ENCODE results near the gene OVOL2.

OVOL2 gene

DNA sequence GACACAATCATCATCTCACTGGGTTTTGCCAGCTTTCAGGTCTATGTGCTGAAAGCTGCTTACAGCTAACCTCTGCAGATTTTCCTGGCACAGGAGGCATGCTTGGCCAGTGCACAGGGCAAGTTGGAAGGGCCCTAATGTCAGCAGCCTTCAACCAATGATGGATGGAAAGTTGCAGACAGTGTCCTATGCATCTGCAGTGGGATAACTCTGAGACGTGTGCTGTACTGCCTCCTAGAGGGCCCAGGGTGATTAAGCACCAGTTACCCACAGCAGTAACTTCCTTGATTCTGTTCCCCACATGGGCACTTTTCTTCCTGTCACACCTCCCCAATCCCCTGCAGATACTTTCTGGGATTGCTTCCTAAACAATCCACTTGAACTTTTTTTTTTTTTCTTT is 38.6 kb downstream of the OVOL2 start:
- peak in 1 of 10 donors; percentile 61 for DNase-seq
- intact Hi-C loops (cut with DNase I): no loop called here

DNA sequence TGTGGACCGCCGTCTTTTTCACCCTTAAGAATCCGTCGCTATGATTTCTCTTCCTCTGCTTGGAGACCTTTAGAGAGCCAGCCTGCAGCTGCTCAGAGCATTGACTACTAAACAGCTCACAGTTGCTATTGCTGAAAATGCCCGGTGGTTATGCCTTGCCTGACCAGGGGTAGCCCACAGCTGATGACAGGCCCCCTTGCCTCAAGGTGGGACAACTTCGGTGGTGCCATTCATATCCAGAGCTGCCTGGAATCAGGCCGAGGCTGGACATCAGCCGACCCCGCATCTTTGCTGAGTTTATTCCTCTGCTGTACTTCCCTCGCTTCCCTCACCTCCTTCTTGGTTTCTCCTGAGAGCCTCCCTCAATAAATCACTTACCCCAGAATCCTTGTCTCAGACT is 39.6 kb downstream of the OVOL2 start:
- intact Hi-C loops (cut with DNase I): no loop called here
- DNase-seq: peak in 2 of 10 donors; percentile 59 to 70

DNA sequence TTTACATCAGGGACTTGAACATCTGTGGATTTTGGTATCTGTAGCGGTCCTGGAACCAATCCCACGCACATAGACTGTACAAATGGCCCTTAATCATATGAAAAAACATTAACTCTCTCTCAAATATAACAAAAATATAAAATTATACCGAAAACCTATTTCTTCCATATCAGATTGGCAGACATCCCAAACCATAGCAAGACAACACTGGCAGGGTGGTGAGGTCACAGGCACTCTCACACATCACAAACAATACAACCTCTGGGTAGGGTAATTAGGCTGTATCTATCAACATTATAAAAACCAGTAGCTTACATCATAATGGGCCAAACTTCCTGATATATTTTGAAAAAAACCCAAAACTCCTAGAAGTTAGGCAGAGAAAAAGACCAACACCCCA is 40.9 kb downstream of the OVOL2 start:
- DNase-seq: no peak
- intact Hi-C loops (cut with DNase I): no loop called here

DNA sequence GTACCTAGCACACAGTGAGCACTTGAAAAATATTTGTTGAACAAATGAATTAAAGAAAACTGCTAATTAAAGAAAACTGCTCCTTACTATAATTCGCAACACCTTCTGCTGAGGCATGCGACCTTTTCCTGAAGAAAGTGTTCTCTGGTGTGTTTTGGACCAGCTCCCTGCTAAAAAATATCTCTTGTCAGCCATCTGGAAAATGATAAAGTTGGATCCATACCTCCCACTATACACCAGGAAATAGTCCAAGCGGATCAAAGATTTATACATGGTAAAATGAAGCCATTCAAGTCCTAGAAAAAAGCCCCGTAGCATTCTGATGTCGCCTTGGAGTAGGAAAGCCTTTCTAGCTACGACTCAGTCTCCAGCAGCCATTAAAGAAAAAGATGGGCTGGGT is 43.3 kb downstream of the OVOL2 start:
- intact Hi-C loops (cut with DNase I): no loop called here

DNA sequence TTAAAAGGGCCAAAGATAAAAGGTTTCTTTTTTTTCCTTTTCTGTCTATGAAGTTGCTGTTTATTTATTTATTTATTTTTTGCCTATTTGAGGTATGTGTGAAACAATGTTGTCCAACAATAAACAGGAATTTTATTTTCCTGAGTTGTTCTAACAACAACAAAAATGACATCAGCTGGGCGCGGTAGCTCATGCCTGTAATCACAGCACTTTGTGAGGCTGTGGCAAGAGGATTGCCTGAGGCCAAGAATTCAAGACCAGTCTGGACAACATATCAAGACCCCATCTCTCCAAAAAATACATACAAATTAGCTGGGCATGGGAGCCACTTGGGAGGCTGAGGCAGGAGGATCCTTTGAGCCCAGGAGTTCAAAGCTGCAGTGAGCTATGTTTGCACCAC is 44.8 kb downstream of the OVOL2 start:
- DNase-seq: peak in 1 of 10 donors; percentile 28
- intact Hi-C loops (cut with DNase I): no loop called here

More for the DNA sequence above, 43.3 kb downstream of the OVOL2 start:
- DNase-seq: no peak

DNA sequence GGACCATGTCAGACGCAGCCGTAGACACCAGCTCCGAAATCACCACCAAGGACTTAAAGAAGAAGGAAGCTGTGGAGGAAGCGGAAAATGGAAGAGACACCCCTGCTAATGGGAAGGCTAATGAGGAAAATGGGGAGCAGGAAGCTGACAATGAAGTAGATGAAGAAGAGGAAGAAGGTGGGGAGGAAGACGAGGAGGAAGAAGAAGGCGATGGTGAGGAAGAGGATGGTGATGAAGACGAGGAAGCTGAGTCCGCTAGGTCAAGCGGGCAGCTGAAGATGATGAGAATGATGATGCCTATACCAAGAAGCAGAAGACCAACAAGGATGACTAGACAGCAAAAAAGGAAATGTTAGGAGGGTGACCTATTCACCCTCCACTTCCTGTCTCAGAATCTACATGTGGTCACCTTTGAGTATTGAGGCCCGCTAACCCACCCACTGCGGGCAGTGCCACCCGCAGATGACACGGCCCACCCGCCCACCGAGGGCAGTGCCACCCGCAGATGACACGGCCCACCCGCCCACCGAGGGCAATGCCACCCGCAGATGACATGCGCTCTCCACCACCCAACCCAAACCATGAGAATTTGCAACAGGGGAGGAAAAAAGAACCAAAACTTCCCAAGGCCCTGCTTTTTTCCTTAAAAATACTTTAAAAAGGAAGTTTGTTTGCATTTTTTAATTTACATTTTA is 45.6 kb downstream of the OVOL2 start:
- peak in 1 of 10 donors; percentile 70 for DNase-seq
- intact Hi-C loops (cut with DNase I): no loop called here

DNA sequence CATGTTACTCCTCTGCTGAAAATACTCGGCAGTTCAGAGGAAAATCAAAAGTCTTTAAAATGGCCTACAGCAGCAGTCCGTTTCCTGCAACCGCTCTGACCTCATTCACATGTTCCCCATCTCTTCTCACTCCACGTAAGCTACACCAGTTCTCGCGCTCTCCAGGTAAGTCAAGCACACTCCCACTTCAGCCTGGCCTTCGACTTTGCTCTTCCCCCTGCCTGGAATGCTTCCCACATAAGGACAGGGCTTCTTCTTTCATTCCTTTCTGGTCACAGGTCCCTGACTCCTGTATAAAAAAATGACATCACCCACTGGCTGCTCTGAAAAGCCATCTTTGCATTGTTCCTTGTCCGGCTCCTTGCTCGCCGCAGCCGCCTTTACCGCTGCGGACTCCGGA is 46.2 kb downstream of the OVOL2 start:
- intact Hi-C loops (cut with DNase I): no loop called here
- DNase-seq: peak in 1 of 10 donors; percentile 50

DNA sequence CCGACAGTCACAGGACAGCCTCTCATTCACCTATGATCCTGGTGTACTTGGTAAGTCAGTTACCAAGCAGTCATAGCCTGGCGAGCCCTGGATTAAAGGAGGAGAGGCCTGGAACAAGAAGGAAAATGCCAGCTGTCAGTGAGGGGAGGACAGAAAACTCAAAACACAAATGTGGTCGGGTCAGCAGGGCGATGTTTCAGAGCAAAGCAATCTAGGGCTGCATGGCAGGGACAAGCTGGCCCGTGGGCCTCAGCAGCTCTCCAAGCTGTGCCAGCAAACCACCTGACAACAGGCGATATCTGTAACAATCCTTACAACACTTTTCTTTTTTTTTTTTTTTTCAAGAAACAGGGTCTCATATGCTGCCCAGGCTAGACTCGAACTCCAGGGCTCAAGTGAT is 48.6 kb downstream of the OVOL2 start:
- intact Hi-C loops (cut with DNase I): no loop called here
- peak in 1 of 10 donors; percentile 67 for DNase-seq

DNA sequence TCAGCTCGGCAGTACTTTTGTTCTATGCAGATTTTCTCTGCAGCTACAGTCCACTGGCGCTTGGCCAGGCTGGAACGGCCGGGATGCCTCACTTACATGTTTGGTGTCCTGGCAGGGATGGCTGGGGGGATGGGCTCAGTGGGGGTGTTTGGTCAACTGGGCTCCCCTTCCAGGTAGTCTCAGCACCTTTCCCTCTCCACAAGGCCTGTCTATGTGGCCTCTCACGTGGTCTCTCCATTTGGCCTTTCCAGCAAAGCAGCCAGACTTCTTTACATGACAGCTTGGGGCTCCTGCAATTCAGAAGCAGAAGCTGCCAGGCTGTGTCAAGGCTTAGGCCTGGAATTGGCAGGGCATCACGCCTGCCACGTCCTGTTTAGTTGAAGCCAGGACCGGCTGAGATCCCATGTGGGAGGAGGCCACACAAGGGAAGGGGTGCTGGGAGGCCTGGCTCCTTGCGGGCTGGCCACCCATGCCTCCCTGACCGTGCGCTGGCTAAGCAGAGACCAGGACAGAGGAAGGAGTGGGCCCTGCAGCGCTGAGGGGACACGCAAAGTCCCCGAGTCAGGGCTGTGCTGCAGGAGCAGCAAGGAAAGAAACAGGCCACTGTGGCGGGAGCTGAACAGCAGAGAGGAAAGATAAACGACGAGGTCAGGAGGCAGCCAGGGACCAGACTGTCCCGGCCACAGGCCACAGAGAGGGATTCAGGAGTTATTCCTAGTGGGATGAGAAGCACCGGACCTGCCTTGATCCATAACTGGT is 50.0 kb downstream of the OVOL2 start:
- DNase-seq: peak in 7 of 10 donors; percentile 22 to 90 (median 49)
- intact Hi-C loops (cut with DNase I): no loop called here

DNA sequence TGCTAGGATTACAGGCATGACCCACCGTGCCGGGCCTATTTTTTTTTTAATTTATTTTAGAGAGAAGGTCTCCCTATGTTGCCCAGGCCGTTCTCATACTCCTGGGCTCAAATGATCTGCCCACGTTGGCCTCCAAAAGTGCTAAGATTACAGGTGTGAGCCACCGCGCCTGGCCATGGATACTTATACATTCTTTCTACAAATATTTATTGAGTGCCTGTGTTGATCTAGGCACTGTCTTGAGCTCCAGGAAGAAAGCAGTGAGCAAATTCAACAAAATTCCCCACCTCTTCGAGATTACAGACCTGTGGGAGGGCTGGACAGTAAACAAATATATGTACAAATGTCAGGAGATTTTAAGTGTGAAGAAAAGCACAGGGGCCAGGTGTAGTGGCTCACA is 51.0 kb downstream of the OVOL2 start:
- no peak for DNase-seq
- intact Hi-C loops (cut with DNase I): no loop called here

DNA sequence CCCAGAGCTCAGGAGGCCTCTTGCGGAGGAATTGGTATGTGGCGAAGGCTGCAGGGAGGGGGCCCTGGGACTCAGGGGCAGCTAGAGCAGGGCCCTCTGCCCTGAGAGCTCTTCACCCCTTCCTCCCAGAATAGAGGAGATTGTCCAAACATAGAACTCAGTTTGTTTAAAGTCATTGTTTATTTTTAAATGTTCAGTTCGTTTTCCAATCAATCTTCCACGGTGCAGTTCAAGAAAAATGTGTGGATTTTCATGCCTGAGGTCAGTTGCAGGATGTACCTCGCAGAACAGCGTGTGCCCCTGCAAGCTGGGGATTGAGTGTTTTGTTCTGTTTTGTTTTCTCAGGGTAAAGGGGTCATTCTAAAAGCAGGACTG is 51.7 kb downstream of the OVOL2 start:
- intact Hi-C loops (cut with DNase I): no loop called here
- DNase-seq: no peak

DNA sequence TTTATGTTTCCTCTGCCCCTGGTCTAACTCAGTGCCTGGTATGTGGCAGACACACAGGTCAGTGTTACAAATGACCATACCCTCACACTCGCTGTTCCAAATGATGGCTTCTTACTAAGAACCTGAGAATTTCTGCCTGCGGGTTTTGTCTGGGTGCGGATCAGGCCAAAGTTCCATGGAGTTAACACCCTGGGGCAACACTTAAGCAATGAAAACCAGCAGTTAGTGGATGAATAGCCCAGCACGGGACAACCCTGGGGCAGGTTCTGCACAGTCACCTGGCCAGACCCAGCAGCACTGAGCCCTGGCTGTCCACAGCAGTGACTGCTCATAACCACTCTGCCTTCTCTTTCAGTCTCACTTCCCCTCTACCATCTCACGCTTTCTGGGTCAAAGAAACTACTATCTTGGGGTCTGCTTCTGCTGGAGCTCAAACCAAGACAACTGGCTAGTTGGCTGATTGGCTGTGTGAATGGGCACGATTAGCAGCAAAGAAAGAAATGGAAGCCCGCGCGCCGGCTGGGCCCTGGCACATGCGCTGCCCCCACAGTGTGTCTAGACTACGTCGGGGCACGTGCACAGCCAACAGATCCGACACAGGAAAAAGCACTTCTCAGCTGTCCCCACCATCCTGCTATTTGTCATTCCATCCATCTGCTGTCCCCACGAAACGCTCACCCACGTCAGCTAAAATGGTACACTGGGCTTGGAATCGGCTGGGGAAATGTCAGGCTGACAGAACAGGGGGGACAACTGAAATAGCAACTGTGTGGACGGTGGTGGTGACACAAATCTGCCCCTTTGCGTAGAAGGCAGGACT is 52.3 kb downstream of the OVOL2 start:
- peak in 8 of 10 donors; percentile 16 to 90 (median 64) for DNase-seq
- intact Hi-C loops (cut with DNase I): no loop called here

DNA sequence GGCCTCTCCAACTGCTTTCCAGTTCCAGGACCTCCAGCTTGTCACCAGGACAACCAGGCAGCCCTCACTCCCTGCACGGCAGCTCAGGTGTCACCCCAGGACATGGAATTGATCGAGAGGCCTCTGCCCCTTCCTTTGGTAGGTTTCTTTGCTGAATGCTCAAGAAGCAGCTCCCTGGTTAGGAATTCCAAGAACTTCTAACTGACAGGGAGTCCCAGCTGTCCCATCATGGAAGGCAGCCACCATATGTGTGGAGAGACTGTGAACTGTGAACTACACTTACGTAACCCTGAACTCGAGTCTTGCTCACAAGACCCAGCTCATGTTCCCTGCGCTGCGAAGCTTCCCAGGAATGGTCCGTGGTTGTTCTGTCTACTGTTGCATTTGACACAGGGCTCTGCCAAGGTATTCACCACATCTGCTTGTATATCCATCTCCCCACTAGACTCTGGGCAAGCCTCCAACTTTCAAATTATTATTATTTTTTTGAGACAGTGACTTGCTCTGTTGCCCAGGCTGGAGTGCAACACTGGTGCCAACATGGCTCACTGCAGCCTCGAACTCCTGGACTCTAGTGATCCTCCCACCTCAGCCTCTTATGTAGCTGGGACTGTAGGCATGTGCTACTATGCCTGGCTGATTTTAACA is 53.2 kb downstream of the OVOL2 start:
- intact Hi-C loops (cut with DNase I): no loop called here
- peak in 1 of 10 donors; percentile 81 for DNase-seq

DNA sequence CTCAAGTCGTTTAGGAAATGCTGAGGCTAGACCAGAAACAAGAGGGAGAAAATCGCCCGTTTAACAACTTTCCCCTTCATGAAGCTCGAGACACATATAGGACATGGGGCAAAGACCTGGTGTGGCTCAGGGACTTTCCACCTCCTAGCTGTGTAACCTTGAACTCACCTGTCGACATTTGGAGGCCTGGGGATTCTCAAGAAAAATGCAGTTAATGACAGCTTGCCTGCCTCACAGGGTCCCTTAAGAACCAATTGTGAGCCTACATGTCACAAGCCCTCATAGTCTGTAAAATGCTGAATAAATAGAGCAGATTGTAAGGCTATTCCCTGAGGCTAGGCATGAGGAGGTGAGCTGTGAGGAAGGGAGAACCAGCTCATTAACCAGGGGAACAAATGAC is 53.8 kb downstream of the OVOL2 start:
- no peak for DNase-seq
- intact Hi-C loops (cut with DNase I): no loop called here

DNA sequence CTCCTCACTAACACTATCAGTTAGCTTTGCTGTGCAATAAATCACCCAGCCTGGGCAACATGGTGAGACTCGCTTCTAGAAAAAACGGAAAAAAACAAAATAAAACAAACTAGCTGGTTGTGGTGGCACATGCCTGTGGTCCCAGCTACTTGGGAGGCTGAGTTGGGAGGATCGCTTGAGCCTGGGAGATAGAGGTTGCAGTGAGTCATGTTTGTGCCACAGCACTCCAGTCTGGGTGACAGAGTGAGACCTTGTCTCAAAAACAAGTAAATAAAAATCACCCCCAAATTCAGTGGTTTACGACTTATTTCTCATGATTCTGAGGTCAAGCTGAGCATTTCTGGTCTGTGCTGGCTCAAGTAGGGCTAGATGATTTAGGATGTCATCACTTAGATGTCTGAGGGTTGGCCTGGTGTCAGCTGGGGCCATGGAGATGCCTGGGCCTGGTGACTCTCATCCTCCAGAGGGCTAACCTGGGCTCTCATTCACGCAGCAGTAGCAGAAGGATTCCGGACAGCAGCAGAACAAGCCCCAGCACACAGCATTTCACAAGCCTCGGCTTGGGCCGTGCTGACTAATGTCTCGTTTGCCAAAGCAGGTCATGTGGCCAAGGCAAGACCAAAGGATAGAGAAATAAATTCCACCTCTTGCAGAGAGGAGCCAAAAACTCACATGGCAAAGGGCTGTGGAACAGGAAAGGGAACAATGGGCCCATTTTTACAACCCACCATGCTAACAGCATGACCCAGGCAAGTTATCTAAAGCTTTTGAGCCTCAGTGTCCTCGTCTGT is 56.4 kb downstream of the OVOL2 start:
- DNase-seq: peak in 8 of 10 donors; percentile 23 to 89 (median 48)
- intact Hi-C loops (cut with DNase I): no loop called here

DNA sequence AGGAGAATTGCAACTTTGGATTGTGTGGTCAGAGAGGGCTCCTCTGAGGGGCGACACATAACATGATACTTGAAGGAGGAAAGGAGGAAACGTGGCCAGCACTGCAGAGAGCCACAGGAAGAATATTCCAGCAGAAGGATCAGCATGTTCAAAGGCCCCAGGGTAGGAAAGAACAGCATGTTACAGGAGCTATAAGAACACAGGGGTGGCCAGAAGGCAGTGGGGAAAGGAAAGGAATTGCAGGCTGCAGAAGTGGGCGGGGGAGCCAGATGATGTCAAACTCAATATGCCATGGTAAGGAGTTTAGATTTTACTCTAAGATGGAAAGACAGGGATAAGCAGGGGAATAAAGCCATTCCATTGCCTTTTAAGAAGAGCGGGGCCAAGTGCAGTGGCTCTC is 58.1 kb downstream of the OVOL2 start:
- DNase-seq: peak in 2 of 10 donors; percentile 42 to 57
- intact Hi-C loops (cut with DNase I): loop anchor here (10.0 kb wide), 2 partner anchors 315 to 495 kb away; partner anchors contain the start of gene RRBP1

DNA sequence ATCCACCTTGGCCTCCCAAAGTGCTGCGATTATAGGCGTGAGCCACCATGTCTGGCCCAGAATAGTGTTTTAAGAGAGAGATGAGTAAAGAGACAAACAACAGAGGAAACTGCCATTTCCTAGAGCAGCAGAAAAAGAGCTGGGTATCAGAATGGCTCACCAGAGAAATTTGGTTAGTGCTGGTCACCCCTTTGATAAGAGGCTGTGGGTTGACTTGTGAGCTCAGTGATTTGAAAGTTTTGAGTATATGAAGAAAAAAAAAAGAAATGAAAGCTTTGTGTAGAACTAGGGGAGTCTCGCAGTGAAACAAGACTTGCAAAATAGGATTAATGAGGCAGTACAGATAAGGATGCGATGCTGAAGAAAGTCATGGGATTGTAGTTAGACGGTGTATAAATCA is 59.3 kb downstream of the OVOL2 start:
- intact Hi-C loops (cut with DNase I): loop anchor here (10.0 kb wide), 2 partner anchors 314 to 494 kb away; partner anchors contain the start of gene RRBP1

DNA sequence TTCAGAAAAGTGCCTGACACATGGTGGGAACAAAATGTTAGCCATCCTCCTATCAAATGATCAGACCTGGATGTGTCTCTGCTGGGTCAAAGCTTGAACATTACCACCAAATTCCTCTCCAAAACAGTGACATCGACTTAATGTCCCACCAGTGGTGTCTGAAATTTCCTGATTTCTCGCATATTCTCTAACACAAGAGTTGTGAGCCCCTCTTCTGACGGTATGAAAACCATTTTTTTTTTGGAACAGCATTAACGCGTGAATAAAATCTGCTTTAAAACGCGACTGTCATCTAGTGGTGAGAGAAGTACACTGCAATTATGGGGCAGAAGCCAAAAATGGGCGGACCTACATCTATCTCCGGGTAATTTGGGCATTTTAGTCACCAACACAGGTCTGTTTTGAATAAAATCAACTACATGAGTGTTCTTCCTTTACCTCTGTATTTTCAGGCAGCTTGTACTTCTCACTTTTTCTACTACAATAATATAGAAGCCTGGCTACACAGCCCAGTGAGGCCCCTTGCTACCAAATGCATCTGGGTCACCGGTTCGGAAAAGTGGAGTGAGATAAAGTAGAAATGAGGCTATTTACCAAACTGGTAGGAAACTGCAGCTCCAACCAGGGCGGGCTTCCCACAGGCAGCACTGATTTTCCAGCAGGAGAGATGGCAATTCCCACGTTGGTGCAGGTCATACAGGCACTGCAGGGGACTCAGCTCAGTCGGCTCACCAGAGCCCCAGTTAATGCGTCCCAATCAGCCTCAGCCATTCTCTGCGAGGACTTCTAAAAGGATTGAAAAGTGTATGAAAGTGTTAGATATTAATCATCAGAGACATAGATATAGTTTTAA is 61.5 kb downstream of the OVOL2 start:
- intact Hi-C loops (cut with DNase I): loop anchor here (10.0 kb wide), 2 partner anchors 311 to 491 kb away; partner anchors contain the start of gene RRBP1
- peak in 2 of 10 donors; percentile 29 to 80 for DNase-seq

More for the DNA sequence above, 59.3 kb downstream of the OVOL2 start:
- DNase-seq: no peak
